ENCODE measurements around the gene RBM20.

The RBM20 gene

GRCh38 chr10:110867807-110868465, 223.8 kb downstream of the RBM20 start:
- Histone ChIP-seq H3K9ac (ENCODE audit: low read length) (peak overlapping the region; percentile 31; the same call in 1 of the 2 replicates), H3K4me3 (ENCODE audit: low read length) (no peak overlapping the region), H2AFZ (ENCODE audit: low read length) (peak overlapping the region; percentile 73), H3K27ac (ENCODE audit: low read length) (peak overlapping the region; percentile 97; the same call in 1 of the 2 replicates), H3K9me2 (replicated peaks; ENCODE audit: insufficient read depth, low read length) (no peaks in the 10 kb centered on the region), H3K4me1 (ENCODE audit: low read length) (peaks cover 57% of the 10 kb centered on the region), H3K4me2 (ENCODE audit: low read depth, low read length) (peak overlapping the region; percentile 67), H4K20me1 (ENCODE audit: insufficient read depth, low read length) (no peaks in the 10 kb centered on the region), H3K27me3 (replicated peaks; ENCODE audit: insufficient read depth, low read length) (no peaks in the 10 kb centered on the region), H3F3A (ENCODE audit: insufficient read depth, low read length) (peaks cover 52% of the 10 kb centered on the region), H3K36me3 (replicated peaks; ENCODE audit: insufficient read depth, low read length) (no peaks in the 10 kb centered on the region), H3K9me3 (replicated peaks; ENCODE audit: insufficient read depth, low read length) (no peaks in the 10 kb centered on the region), H3K79me2 (ENCODE audit: low read length) (peaks cover 9% of the 10 kb centered on the region)
- no peak for TF ChIP-seq CTCF (IDR thresholded peaks at IDR 0.05; ENCODE audit: low read length)
- TF ChIP-seq EZH2phosphoT487 (IDR thresholded peaks at IDR 0.05; ENCODE audit: low read length): no peak
- TF ChIP-seq EZH2 (optimal IDR thresholded peaks at IDR 0.05; ENCODE audit: low read depth, low read length): no peak
- no peak for DNase-seq

GRCh38 chr10:110868981-110869380, 224.8 kb downstream of the RBM20 start:
- DNase-seq: no peak
- Histone ChIP-seq H3K9me2 (replicated peaks; ENCODE audit: insufficient read depth, low read length) (no peaks in the 10 kb centered on the region), H3K4me1 (ENCODE audit: low read length) (peaks cover 47% of the 10 kb centered on the region), H3K79me2 (ENCODE audit: low read length) (peaks cover 20% of the 10 kb centered on the region), H3K9me3 (replicated peaks; ENCODE audit: insufficient read depth, low read length) (no peaks in the 10 kb centered on the region), H3K9ac (ENCODE audit: low read length) (no peak overlapping the region), H2AFZ (ENCODE audit: low read length) (no peak overlapping the region), H3K27ac (ENCODE audit: low read length) (no peak overlapping the region), H3K36me3 (replicated peaks; ENCODE audit: insufficient read depth, low read length) (no peaks in the 10 kb centered on the region), H3K27me3 (replicated peaks; ENCODE audit: insufficient read depth, low read length) (no peaks in the 10 kb centered on the region), H3K4me3 (ENCODE audit: low read length) (no peak overlapping the region), H4K20me1 (ENCODE audit: insufficient read depth, low read length) (no peaks in the 10 kb centered on the region), H3F3A (ENCODE audit: insufficient read depth, low read length) (peaks cover 46% of the 10 kb centered on the region), H3K4me2 (ENCODE audit: low read depth, low read length) (no peak overlapping the region)
- TF ChIP-seq CTCF (IDR thresholded peaks at IDR 0.05; ENCODE audit: low read length) (no peak), EZH2phosphoT487 (IDR thresholded peaks at IDR 0.05; ENCODE audit: low read length) (no peak), EZH2 (optimal IDR thresholded peaks at IDR 0.05; ENCODE audit: low read depth, low read length) (no peak)

GRCh38 chr10:110870823-110871297, 226.7 kb downstream of the RBM20 start:
- no peaks in the 10 kb centered on the region for H3K27me3 ChIP-seq (replicated peaks; ENCODE audit: insufficient read depth, low read length)
- H2AFZ ChIP-seq (ENCODE audit: low read length): peak overlapping the region; percentile 9
- no peak for TF ChIP-seq EZH2 (optimal IDR thresholded peaks at IDR 0.05; ENCODE audit: low read depth, low read length)
- no peak for TF ChIP-seq CTCF (IDR thresholded peaks at IDR 0.05; ENCODE audit: low read length)
- no peak for TF ChIP-seq EZH2phosphoT487 (IDR thresholded peaks at IDR 0.05; ENCODE audit: low read length)
- no peaks in the 10 kb centered on the region for H3K9me2 ChIP-seq (replicated peaks; ENCODE audit: insufficient read depth, low read length)
- H3K36me3 ChIP-seq (replicated peaks; ENCODE audit: insufficient read depth, low read length): no peaks in the 10 kb centered on the region
- H3K4me2 ChIP-seq (ENCODE audit: low read depth, low read length): peak overlapping the region; percentile 80
- peak overlapping the region; percentile 28; the same call in 1 of the 2 replicates for H3K27ac ChIP-seq (ENCODE audit: low read length)
- H3F3A ChIP-seq (ENCODE audit: insufficient read depth, low read length): peaks cover 28% of the 10 kb centered on the region
- peak overlapping the region; percentile 51 for H3K9ac ChIP-seq (ENCODE audit: low read length)
- no peaks in the 10 kb centered on the region for H3K9me3 ChIP-seq (replicated peaks; ENCODE audit: insufficient read depth, low read length)
- no peaks in the 10 kb centered on the region for H4K20me1 ChIP-seq (ENCODE audit: insufficient read depth, low read length)
- H3K4me1 ChIP-seq (ENCODE audit: low read length): peaks cover 34% of the 10 kb centered on the region
- DNase-seq: no peak
- peaks cover 27% of the 10 kb centered on the region for H3K79me2 ChIP-seq (ENCODE audit: low read length)
- H3K4me3 ChIP-seq (ENCODE audit: low read length): peak overlapping the region; percentile 66

All from MM.1S (cell line).